ENCODE measurements around the gene TINAGL1.

- no peak for TF ChIP-seq CTCF (IDR thresholded peaks at IDR 0.05)
- TF ChIP-seq POLR2A (IDR thresholded peaks at IDR 0.05), result no peak
- no peak for TF ChIP-seq POLR2AphosphoS5 (IDR thresholded peaks at IDR 0.05)
Measured at GRCh38 chr1:31567956-31568570, 8.3 kb upstream of the TINAGL1 start.

Data from gastroesophageal sphincter (tissue), 3 donors.